GM21717 (cell line): Measurements from ENCODE around the gene SPRR1B.
"Not testable (repeated sequence)": the region's sequence is repeated elsewhere in the genome, so short reads cannot be mapped to it uniquely, and the experiment has no call there.

Experiments
- ATAC-seq: cut with Tn5 transposase; IDR thresholded peaks from one replicate; pipeline ENCODE4 v1.9.1; 2021; ENCODE audit warnings: mild to moderate bottlenecking, moderate library complexity; ENCODE audit not compliant: unreplicated experiment

The SPRR1B gene

GRCh38 chr1:153035211-153035610, 4.2 kb downstream of the SPRR1B start:
- ATAC-seq: no peak

- no peak for ATAC-seq
These were observed 10.1 kb downstream of the SPRR1B start, which contains the start of gene SPRR2D for GRCh38 chr1:153040950-153041631. Gene SPRR2D (minus strand): TSS chr1:153041120. CDS start chr1:153040346, 774 bp downstream.

GRCh38 chr1:153049211-153049610, 18.2 kb downstream of the SPRR1B start:
- ATAC-seq: no peak

GRCh38 chr1:153056111-153056510, 25.1 kb downstream of the SPRR1B start:
- not testable (repeated sequence) for ATAC-seq

GRCh38 chr1:153057375-153057774, 26.4 kb downstream of the SPRR1B start, which contains the start of gene SPRR2A:
Gene SPRR2A (minus strand): TSS chr1:153057512. CDS start chr1:153056735, 777 bp downstream.
- no peak for ATAC-seq

GRCh38 chr1:153058154-153058553, 27.2 kb downstream of the SPRR1B start:
- ATAC-seq: no peak

GRCh38 chr1:153058826-153059784, 28.1 kb downstream of the SPRR1B start:
- no peak for ATAC-seq

GRCh38 chr1:153070243-153070642, 39.2 kb downstream of the SPRR1B start:
- no peak for ATAC-seq

- no peak for ATAC-seq
These were observed 40.5 kb downstream of the SPRR1B start, which contains the start of gene SPRR2B for GRCh38 chr1:153071511-153071910. Gene SPRR2B (minus strand): TSS chr1:153071611. CDS start chr1:153070839, 772 bp downstream.

GRCh38 chr1:153072806-153073726, 42.1 kb downstream of the SPRR1B start:
- no peak for ATAC-seq

- no peak for ATAC-seq
These were observed 50.7 kb downstream of the SPRR1B start for GRCh38 chr1:153081736-153082135.
